GM12878 (cell line): ENCODE results near the gene CRMP1. TPM values are rescaled to one million over a fixed set of nuclear protein-coding genes. Genes with fewer than 3 reads are reported as not detected.

Source experiments
- ATAC-seq: fragments of 200-7000 bp; cut with Tn5 transposase; 3 replicates; pipeline ENCODE4 v1.9.1; 2020; ENCODE audit warnings: mild to moderate bottlenecking, moderate library complexity
- BruUV-seq: library from RNA; stranded (reverse); fragments of 400-500 nt; replicated peaks from 2 replicates; lab custom pipeline; 2021; lab: Mats Ljungman, UMichigan
- CTCF ChIA-PET: fragments of 300-600 bp; sonication (Branson Sonifier 250); formaldehyde crosslinking; extraction: SDS; loops from one replicate; lab custom pipeline; 2021; ENCODE audit warnings: inconsistent platforms; lab: Yijun Ruan, JAX
- POLR2A ChIA-PET: fragments of 350-600 bp; formaldehyde crosslinking; extraction: SDS; loops from one replicate; lab custom pipeline; 2021; ENCODE audit warnings: inconsistent platforms; lab: Charles Lee
- RAD21 ChIA-PET: fragments of 300-600 bp; sonication (Branson Sonifier 250); formaldehyde crosslinking; loops from one replicate; lab custom pipeline; 2023; ENCODE audit warnings: antibody characterized with exemption; ENCODE audit not compliant: unreplicated experiment; lab: Charles Lee
- SMC1A ChIA-PET: fragments of 300-600 bp; sonication (Branson Sonifier 250); formaldehyde crosslinking; loops from one replicate; lab custom pipeline; 2023; ENCODE audit not compliant: unreplicated experiment, uncharacterized antibody; lab: Charles Lee
- DNase-seq: peaks from one replicate; pipeline ENCODE4 v3.0.0-alpha.2; 2011; ENCODE audit warnings: low read depth, low spot score
- FAIRE-seq: peaks from 3 replicates; lab custom pipeline; 2011; peaks lifted over from hg19 to GRCh38; lab: Jason Lieb, UNC
- H2AFZ ChIP-seq: 2 replicates; pipeline ENCODE4 v1.6.0; 2011; ENCODE audit warnings: low read depth, low read length, control low read depth; ENCODE audit not compliant: control insufficient read depth
- H3K27ac ChIP-seq: 2 replicates; pipeline ENCODE4 v1.5.1; 2011; ENCODE audit warnings: control low read depth; ENCODE audit not compliant: control insufficient read depth, insufficient read depth
- H3K27me3 ChIP-seq, 2 experiments: replicated peaks in 1 of 2; 2 replicates each; pipeline versions ENCODE4 v1.6.0 to v1.6.1; 2011; ENCODE audit warnings: low read length in 1 of 2; ENCODE audit not compliant: control insufficient read depth in 2 of 2, insufficient read depth in 2 of 2
- H3K36me3 ChIP-seq, 2 experiments: 2 replicates each; pipeline ENCODE4 v1.5.1; 2011; ENCODE audit warnings: low read length in 1 of 2; ENCODE audit not compliant: control insufficient read depth in 2 of 2, insufficient read depth in 2 of 2
- H3K4me1 ChIP-seq: 2 replicates; pipeline ENCODE4 v1.6.1; 2011; ENCODE audit warnings: mild to moderate bottlenecking, low read length, moderate library complexity, mixed read lengths; ENCODE audit not compliant: control insufficient read depth, insufficient read depth
- H3K4me2 ChIP-seq: 2 replicates; pipeline ENCODE4 v1.6.0; 2011; ENCODE audit warnings: control low read depth; ENCODE audit not compliant: control insufficient read depth, insufficient read depth
- H3K4me3 ChIP-seq: fragments of 200-600 bp; sonication (generic); 2 replicates; pipeline ENCODE4 v1.5.1; 2016
- H3K79me2 ChIP-seq: 2 replicates; pipeline ENCODE4 v1.6.0; 2011; ENCODE audit warnings: low read length; ENCODE audit not compliant: control insufficient read depth, insufficient read depth
- H3K9ac ChIP-seq: 2 replicates; pipeline ENCODE4 v1.8.0; 2011; ENCODE audit warnings: low read length, control low read depth, mixed read lengths; ENCODE audit not compliant: control insufficient read depth, insufficient read depth
- H3K9me3 ChIP-seq: replicated peaks from 3 replicates; pipeline ENCODE4 v1.5.1; 2011; ENCODE audit warnings: mild to moderate bottlenecking, low read length; ENCODE audit not compliant: control insufficient read depth, insufficient read depth
- H4K20me1 ChIP-seq: 2 replicates; pipeline ENCODE4 v1.6.0; 2011; ENCODE audit not compliant: control insufficient read depth, insufficient read depth
- CHD4 ChIP-seq: fragments of 200-600 bp; sonication (generic); IDR thresholded peaks from 2 replicates; pipeline ENCODE4 v1.6.1; 2016; ENCODE audit warnings: mild to moderate bottlenecking
- CREM ChIP-seq: IDR thresholded peaks from 2 replicates; pipeline ENCODE4 v1.6.1; 2014; ENCODE audit warnings: antibody characterized with exemption, low read depth
- FOXM1 ChIP-seq: IDR thresholded peaks from 2 replicates; pipeline ENCODE4 v1.6.1; 2012; ENCODE audit warnings: low read depth, mild to moderate bottlenecking, inconsistent platforms, low read length, moderate library complexity
- GABPA ChIP-seq: IDR thresholded peaks from 2 replicates; pipeline ENCODE4 v1.6.1; 2014; ENCODE audit warnings: antibody characterized with exemption, low read depth, mild to moderate bottlenecking, inconsistent platforms
- LARP7 ChIP-seq: fragments of 450-650 bp; IDR thresholded peaks from 2 replicates; pipeline ENCODE4 v1.6.1; 2017; ENCODE audit warnings: mild to moderate bottlenecking
- NR2C1 ChIP-seq: fragments of 450-650 bp; IDR thresholded peaks from 2 replicates; pipeline ENCODE4 v1.6.1; 2017; ENCODE audit warnings: antibody characterized with exemption, mild to moderate bottlenecking, moderate library complexity
- POU2F2 ChIP-seq: IDR thresholded peaks from 3 replicates; pipeline ENCODE4 v1.6.1; 2011; ENCODE audit warnings: low read depth, mild to moderate bottlenecking, low read length, borderline replicate concordance
- RB1 ChIP-seq: fragments of 450-650 bp; formaldehyde crosslinking; IDR thresholded peaks from 2 replicates; pipeline ENCODE4 v1.6.1; 2017; ENCODE audit warnings: mild to moderate bottlenecking, borderline replicate concordance
- STAT3 ChIP-seq: IDR thresholded peaks from 2 replicates; pipeline ENCODE4 v1.6.1; 2011; ENCODE audit warnings: low read depth, low read length, improper control_type of control experiment
- TBL1XR1 ChIP-seq: IDR thresholded peaks from 2 replicates; pipeline ENCODE4 v1.6.1; 2012; ENCODE audit warnings: low read depth, low read length, improper control_type of control experiment
- WGBS: methylation state at CpG from one replicate; pipeline ENCODE4 v1.1.6; 2016; ENCODE audit warnings: low lambda C conversion rate; ENCODE audit not compliant: insufficient replicate concordance, insufficient coverage; ENCODE audit errors: missing lambda C conversion rate; 5-methylcytosine and 5-hydroxymethylcytosine counted together
- in situ Hi-C: fragments of 300-500 bp; cut with MboI; formaldehyde crosslinking; loops from 9 replicates; pipeline ENCODE4 v1.14.3; 2018; ENCODE audit warnings: mixed read lengths
- intact Hi-C: fragments of 100-400 bp; cut with micrococcal nuclease; formaldehyde crosslinking; loops from one replicate; pipeline ENCODE4 v1.14.2; 2022; ENCODE audit not compliant: unreplicated experiment
- polyA plus RNA-seq, 11 experiments: library from polyadenylated mRNA; depleted of rRNA in 4 of 11; unstranded in 6 of 11; stranded (reverse) in 5 of 11; fragments of >200 nt; fragmentation: Nextera tagmentation in 4 of 11; fragmentation: Illumina TruSeq in 1 of 11; extraction: Ambion mirVana in 4 of 11; extraction: Trizol in 1 of 11; gene quantifications; 1 replicate in 1 of 11; 2 replicates in 10 of 11; pipeline versions ENCODE4 v1.2.1 to v1.2.3, GENCODE V29; 2011 to 2016; ENCODE audit warnings: inconsistent platforms in 2 of 11, missing spikeins in 2 of 11, low read depth in 1 of 11
- total RNA-seq, 4 experiments: library from RNA; depleted of rRNA in 3 of 4; stranded (reverse); fragments of >200 nt in 3 of 4; fragmentation: Illumina TruSeq in 1 of 4; extraction: Trizol in 1 of 4; gene quantifications; 2 replicates each; pipeline versions ENCODE4 v1.2.1 to v1.2.3, GENCODE V29; 2013 to 2021
- TF ChIP-seq, protein P1 (sequence below): fragments of 450-650 bp; IDR thresholded peaks from 2 replicates; pipeline ENCODE4 v1.6.1; 2016; ENCODE audit warnings: mild to moderate bottlenecking
- TF ChIP-seq, protein P2 (sequence below): IDR thresholded peaks from 2 replicates; pipeline ENCODE4 v1.6.1; 2012; ENCODE audit warnings: mild to moderate bottlenecking, low read depth, low read length

Gene CRMP1
- total and polyA plus RNA-seq, 10 of the 15 experiments (the other 5 are each of a cell fraction or from before 2014, with no cell fraction given): 0.03 to 1.4 (median 0.12) TPM; not detected in 2

DNA sequence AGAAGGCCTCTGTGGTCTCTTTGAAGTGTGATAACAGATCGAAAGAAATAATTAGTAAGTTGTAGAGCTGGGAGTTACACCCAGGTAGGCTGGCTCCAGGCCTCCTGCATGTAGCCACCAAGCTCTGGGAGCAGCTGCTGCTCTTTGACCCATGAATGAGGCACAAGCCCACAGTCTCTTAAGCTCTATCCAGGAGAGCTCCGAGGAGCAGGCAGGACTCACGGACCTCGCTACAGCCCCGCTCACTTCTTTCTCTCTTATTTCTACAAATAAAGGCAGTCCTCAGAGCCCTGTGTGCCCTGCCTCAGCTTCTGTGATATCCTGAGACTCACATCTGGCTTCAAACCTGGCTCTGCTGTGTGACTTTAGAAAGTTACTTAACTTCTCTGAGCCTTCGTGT lies 95.0 kb downstream of the CRMP1 start (continued):
- TF ChIP-seq POU2F2: no peak
- no peak for TF ChIP-seq GABPA
- no peak for TF ChIP-seq STAT3
- TF ChIP-seq, protein P1, sequence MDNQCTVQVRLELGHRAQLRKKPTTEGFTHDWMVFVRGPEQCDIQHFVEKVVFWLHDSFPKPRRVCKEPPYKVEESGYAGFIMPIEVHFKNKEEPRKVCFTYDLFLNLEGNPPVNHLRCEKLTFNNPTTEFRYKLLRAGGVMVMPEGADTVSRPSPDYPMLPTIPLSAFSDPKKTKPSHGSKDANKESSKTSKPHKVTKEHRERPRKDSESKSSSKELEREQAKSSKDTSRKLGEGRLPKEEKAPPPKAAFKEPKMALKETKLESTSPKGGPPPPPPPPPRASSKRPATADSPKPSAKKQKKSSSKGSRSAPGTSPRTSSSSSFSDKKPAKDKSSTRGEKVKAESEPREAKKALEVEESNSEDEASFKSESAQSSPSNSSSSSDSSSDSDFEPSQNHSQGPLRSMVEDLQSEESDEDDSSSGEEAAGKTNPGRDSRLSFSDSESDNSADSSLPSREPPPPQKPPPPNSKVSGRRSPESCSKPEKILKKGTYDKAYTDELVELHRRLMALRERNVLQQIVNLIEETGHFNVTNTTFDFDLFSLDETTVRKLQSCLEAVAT: no peak
- TF ChIP-seq CHD4: no peak
- TF ChIP-seq NR2C1: no peak
- TF ChIP-seq LARP7: no peak
- no peak for TF ChIP-seq TBL1XR1

DNA sequence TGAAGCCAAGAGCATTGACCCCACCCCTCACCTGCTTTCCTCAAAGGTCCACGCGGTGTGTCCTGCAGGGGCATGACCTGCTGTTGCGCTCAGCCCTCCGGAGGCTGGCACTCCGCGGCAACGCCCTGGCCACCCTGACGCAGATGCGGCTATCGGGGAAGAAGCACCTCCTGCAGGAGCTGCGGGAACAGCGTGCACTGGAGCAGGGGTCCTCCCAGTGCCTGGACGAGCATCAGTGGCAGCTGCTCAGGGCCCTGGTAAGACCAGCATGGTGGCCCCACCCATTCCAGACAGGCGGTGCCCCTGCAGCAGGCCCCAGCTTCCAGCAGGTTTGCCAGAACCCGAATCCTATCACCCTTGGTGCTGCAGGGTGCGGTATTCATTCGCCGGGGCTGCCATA lies 95.9 kb downstream of the CRMP1 start:
- intact Hi-C loops (no loop called here), in situ Hi-C loops (loop anchor here (10.0 kb wide), 1 partner anchor 402 kb away; no protein-coding TSS in a partner anchor)
- H3K27ac ChIP-seq: no peak overlapping the region
- H3K79me2 ChIP-seq: no peaks in the 10 kb centered on the region
- ChIA-PET CTCF (no interaction called here), SMC1A (no interaction called here), RAD21 (no interaction called here), POLR2A (no interaction called here)
- DNase-seq (no peak), ATAC-seq (no peak), FAIRE-seq (no peak)
- H3K27me3 ChIP-seq: no peaks in the 10 kb centered on the region
- H4K20me1 ChIP-seq: no peaks in the 10 kb centered on the region
- no peaks in the 10 kb centered on the region for H3K4me1 ChIP-seq
- peaks cover 0 to 2% of the 10 kb centered on the region in 2 experiments; a peak in 3 of 4 replicates for H3K36me3 ChIP-seq
- H2AFZ ChIP-seq: no peak overlapping the region
- TF ChIP-seq FOXM1: no peak
- TF ChIP-seq, protein P2, sequence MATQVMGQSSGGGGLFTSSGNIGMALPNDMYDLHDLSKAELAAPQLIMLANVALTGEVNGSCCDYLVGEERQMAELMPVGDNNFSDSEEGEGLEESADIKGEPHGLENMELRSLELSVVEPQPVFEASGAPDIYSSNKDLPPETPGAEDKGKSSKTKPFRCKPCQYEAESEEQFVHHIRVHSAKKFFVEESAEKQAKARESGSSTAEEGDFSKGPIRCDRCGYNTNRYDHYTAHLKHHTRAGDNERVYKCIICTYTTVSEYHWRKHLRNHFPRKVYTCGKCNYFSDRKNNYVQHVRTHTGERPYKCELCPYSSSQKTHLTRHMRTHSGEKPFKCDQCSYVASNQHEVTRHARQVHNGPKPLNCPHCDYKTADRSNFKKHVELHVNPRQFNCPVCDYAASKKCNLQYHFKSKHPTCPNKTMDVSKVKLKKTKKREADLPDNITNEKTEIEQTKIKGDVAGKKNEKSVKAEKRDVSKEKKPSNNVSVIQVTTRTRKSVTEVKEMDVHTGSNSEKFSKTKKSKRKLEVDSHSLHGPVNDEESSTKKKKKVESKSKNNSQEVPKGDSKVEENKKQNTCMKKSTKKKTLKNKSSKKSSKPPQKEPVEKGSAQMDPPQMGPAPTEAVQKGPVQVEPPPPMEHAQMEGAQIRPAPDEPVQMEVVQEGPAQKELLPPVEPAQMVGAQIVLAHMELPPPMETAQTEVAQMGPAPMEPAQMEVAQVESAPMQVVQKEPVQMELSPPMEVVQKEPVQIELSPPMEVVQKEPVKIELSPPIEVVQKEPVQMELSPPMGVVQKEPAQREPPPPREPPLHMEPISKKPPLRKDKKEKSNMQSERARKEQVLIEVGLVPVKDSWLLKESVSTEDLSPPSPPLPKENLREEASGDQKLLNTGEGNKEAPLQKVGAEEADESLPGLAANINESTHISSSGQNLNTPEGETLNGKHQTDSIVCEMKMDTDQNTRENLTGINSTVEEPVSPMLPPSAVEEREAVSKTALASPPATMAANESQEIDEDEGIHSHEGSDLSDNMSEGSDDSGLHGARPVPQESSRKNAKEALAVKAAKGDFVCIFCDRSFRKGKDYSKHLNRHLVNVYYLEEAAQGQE: no peak
- TF ChIP-seq RB1: no peak
- TF ChIP-seq CREM: no peak
- H3K9me3 ChIP-seq: no peaks in the 10 kb centered on the region
- no peak overlapping the region for H3K9ac ChIP-seq
- H3K4me3 ChIP-seq: no peak overlapping the region
- no TSS peak for BruUV-seq
- WGBS: 69% methylated on average over 17 of the region's 18 CpGs
- H3K4me2 ChIP-seq: no peak overlapping the region
